Activated T-cell treated with anti-CD3 and anti-CD28 coated beads, Interleukin-2, amount 50 U/mL, for 24 hours (primary cell): Measurements from ENCODE around the gene MAL.

Experiments used
- DNase-seq: peaks from one replicate; pipeline ENCODE4 v3.0.0-alpha.2; 2020
- H3K27ac Mint-ChIP-seq: 2 replicates; pipeline ENCODE4 v1.8.0; 2020; ENCODE audit warnings: mild to moderate bottlenecking, mixed read lengths
- H3K27me3 Mint-ChIP-seq: 2 replicates; pipeline ENCODE4 v1.8.0; 2020; ENCODE audit warnings: mixed read lengths
- H3K36me3 Mint-ChIP-seq: 2 replicates; pipeline ENCODE4 v1.8.0; 2020; ENCODE audit warnings: low read depth, mixed read lengths
- H3K4me1 Mint-ChIP-seq: 2 replicates; pipeline ENCODE4 v1.8.0; 2020; ENCODE audit warnings: low read depth, mixed read lengths
- H3K4me3 Mint-ChIP-seq: 2 replicates; pipeline ENCODE4 v1.8.0; 2020; ENCODE audit warnings: mild to moderate bottlenecking, moderate library complexity, mixed read lengths
- H3K9me3 Mint-ChIP-seq: 2 replicates; pipeline ENCODE4 v1.8.0; 2020; ENCODE audit warnings: mixed read lengths

The MAL gene

DNA sequence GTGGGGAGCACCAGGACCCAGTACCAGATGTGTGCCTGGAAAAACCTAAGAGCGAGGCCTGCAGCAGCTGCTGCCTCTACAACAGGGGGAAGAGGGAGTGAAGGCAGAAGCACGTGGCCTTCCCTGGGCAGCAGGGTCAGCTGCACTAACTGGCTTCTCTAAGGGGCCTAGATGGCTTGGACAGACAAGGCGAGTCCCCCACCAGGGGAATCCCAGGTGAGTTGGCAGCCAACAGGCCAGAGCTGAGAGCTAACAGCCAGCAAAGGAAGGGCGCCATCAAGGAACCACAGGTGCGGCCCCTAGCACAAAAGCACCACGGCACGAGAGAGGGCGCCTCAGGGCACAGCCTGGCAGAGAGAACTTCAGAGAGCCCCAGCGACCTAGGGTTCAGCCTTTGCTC lies 19.8 kb upstream of the MAL start:
- no peak overlapping the region for H3K27ac Mint-ChIP-seq
- no peaks in the 10 kb centered on the region for H3K36me3 Mint-ChIP-seq
- no peak overlapping the region for H3K4me3 Mint-ChIP-seq
- no peaks in the 10 kb centered on the region for H3K9me3 Mint-ChIP-seq
- no peak for DNase-seq
- peaks cover 3% of the 10 kb centered on the region for H3K4me1 Mint-ChIP-seq
- peaks cover 15% of the 10 kb centered on the region for H3K27me3 Mint-ChIP-seq

DNA sequence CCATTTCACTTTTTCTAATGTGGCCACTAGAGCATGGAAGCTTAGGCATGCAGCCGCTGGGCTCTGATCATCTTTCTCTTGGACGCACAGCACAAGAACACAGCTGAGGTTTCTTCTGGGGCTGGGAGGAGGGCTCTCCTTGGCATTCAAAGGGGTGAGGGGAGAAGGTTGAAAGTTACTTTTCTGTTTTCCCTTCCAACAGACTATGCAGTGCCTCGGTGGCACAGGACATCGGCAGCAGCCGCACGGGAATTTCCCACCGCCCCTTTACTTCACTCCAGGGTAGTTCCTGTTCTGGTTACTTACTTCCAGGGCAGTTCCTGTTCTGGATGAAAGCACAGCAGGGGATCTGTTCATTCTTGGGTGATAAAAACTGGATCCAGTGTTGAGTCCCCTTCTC lies 18.9 kb upstream of the MAL start:
- DNase-seq: no peak
- Mint-ChIP-seq H3K9me3 (no peaks in the 10 kb centered on the region), H3K27ac (no peak overlapping the region), H3K36me3 (no peaks in the 10 kb centered on the region), H3K4me3 (no peak overlapping the region), H3K4me1 (peaks cover 3% of the 10 kb centered on the region), H3K27me3 (peaks cover 15% of the 10 kb centered on the region)

DNA sequence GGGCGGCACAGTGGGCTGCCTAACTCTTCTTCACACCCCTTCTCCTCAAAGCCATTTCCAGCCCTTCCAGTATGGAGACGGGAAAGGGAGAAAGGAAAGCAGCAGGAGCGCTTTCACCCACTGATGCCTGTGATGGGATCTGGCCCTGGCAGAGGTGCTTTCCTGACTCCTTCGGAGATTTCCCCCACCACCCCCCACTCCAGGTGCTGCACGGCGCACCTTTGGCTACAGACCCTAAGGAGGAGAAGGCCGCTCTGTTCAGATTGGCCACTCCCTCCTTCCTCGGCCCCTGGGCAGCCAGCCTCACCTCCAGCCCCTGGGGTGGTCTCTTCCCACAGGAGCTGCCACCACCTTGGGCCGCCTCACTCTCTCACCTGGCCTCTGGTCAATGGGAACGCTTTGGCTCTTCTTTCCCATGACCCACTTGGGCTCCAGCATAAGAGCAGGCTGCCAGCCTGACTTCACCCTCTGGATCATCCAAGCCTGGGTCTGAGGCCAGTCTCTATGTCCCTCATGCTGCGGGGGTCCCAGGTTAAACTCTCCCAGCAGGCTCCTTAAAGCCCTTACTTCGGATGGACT lies 18.4 kb upstream of the MAL start:
- H3K4me3 Mint-ChIP-seq: no peak overlapping the region
- H3K27ac Mint-ChIP-seq: no peak overlapping the region
- no peaks in the 10 kb centered on the region for H3K9me3 Mint-ChIP-seq
- H3K36me3 Mint-ChIP-seq: no peaks in the 10 kb centered on the region
- H3K27me3 Mint-ChIP-seq: peaks cover 15% of the 10 kb centered on the region
- DNase-seq: no peak
- H3K4me1 Mint-ChIP-seq: peaks cover 3% of the 10 kb centered on the region

DNA sequence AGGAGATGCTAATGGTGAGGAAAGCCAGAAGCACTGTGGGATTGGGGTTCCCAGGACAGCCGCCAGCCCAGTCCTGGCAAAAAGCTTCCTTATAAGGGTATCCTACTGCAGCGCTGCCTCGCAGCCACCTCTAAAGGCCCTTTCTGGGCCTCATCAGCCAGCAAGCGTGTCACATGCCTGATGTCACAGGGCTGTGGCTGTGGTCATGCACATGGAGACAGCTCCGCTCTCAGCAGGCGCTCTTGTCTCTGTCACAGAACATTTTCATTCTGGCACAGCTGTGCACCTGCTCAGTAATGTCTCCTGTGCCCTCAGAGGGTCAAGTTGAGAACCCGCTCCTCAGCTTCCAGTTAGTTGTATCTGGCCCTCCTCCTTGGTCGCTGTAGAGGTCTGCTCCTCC lies 17.7 kb upstream of the MAL start:
- peaks cover 15% of the 10 kb centered on the region for H3K27me3 Mint-ChIP-seq
- H3K4me1 Mint-ChIP-seq: peaks cover 3% of the 10 kb centered on the region
- H3K36me3 Mint-ChIP-seq: no peaks in the 10 kb centered on the region
- H3K4me3 Mint-ChIP-seq: no peak overlapping the region
- no peak for DNase-seq
- no peaks in the 10 kb centered on the region for H3K9me3 Mint-ChIP-seq
- no peak overlapping the region for H3K27ac Mint-ChIP-seq

DNA sequence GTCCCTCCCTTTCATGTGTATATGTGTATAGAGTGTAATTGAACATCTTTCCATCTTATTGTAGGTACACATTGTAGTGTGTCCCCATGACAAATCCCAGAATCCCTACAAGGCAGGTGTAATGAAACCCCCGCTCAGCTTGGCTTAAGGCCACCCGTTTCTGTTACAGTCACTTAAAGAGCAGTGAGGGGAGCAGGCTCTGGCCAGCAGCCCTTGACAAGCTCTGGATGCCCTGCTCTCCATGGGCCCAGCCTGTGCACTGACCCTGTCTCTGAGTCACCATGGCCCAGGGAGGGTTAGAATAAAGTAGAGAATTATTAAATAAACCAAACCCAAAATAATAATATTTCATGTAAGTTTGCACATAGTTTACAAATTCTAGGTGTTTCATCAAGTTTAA lies 17.2 kb upstream of the MAL start:
- H3K4me1 Mint-ChIP-seq: peaks cover 6% of the 10 kb centered on the region
- no peaks in the 10 kb centered on the region for H3K36me3 Mint-ChIP-seq
- H3K9me3 Mint-ChIP-seq: no peaks in the 10 kb centered on the region
- H3K4me3 Mint-ChIP-seq: no peak overlapping the region
- H3K27me3 Mint-ChIP-seq: peaks cover 15% of the 10 kb centered on the region
- DNase-seq: no peak
- no peak overlapping the region for H3K27ac Mint-ChIP-seq

DNA sequence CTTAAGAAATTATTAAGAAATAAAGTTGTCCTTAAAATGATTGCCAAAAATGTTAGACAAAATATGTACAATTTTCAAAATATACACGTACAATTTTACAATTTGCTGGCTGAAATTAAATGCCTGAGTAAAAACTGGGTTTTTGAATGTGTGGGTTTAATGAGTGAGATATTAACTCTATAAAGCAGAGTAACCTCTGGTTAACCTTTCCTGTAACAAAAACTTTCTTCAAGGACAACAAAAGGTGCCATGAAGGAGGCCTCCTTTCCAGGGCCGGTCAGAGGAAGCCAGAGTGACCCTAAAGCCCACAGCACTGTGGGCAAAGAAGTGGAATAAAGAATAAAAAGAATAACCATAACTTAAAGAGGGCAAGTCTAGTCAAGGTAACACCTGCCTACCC lies 16.5 kb upstream of the MAL start:
- H3K36me3 Mint-ChIP-seq: no peaks in the 10 kb centered on the region
- no peak overlapping the region for H3K27ac Mint-ChIP-seq
- DNase-seq: no peak
- H3K9me3 Mint-ChIP-seq: no peaks in the 10 kb centered on the region
- no peak overlapping the region for H3K4me3 Mint-ChIP-seq
- H3K4me1 Mint-ChIP-seq: peaks cover 7% of the 10 kb centered on the region
- peaks cover 15% of the 10 kb centered on the region for H3K27me3 Mint-ChIP-seq

DNA sequence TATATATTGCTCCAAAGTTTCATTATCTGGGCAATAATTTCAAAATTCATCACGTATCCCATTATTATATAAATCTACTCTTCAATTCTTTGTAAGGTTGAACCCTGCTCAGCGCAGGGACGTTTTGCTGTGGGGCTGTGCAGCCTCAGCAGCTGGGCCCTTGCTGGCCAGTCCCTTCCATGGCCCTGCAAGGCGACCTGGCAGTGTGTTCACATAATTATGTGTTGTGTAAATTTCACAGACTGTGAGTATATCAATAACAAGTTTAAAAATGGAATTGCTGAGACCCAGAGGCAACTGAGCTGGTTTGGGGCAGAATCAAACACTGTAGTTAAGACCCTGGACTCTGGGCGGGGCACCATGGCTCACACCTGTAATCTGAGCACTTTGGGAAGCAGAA lies 16.1 kb upstream of the MAL start:
- no peak overlapping the region for H3K27ac Mint-ChIP-seq
- peaks cover 6% of the 10 kb centered on the region for H3K4me1 Mint-ChIP-seq
- no peak overlapping the region for H3K4me3 Mint-ChIP-seq
- DNase-seq: no peak
- peaks cover 15% of the 10 kb centered on the region for H3K27me3 Mint-ChIP-seq
- H3K9me3 Mint-ChIP-seq: no peaks in the 10 kb centered on the region
- H3K36me3 Mint-ChIP-seq: no peaks in the 10 kb centered on the region

DNA sequence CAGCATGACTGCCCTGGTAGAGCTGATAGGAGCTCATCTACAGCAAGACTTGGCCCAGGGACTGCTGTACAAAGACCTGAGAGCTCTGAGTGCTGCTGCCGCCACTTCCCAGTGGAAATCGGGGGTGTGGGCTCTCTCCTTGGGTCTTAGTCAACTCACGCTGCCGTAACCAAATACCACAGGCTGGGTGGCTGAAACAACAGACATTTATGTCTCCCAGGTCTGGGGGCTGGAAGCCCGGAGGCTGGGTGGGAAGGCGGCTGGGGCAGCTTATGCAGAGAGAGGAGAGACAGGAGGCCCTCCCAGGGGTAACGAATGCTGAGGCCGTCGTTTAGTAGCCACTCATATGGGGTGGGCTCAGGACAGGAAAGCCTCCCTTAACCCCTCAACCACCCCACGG lies 15.4 kb upstream of the MAL start:
- no peak overlapping the region for H3K27ac Mint-ChIP-seq
- DNase-seq: no peak
- H3K36me3 Mint-ChIP-seq: no peaks in the 10 kb centered on the region
- H3K27me3 Mint-ChIP-seq: peaks cover 12% of the 10 kb centered on the region
- H3K4me3 Mint-ChIP-seq: no peak overlapping the region
- no peaks in the 10 kb centered on the region for H3K9me3 Mint-ChIP-seq
- peaks cover 4% of the 10 kb centered on the region for H3K4me1 Mint-ChIP-seq

DNA sequence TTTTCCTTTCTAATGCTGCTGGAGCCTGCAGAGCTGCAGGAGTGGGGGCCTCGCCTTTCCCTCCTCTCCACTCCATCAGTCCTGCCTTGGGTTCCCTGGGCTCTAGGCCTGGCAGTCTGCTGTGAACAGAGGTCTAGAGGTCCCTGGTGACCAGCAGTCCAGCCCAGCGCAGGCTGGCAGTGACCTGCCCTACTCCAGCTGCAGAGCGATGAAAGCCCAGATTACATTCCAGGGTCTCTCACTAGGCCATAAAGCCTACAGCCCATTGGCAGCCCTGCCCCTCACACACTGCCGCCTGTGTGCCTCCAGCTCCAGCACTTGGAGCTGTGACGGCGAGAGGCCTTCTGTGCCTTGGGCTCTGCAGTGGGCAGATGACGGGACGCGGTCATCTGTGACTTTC lies 14.8 kb upstream of the MAL start:
- DNase-seq: no peak
- Mint-ChIP-seq H3K27me3 (peaks cover 8% of the 10 kb centered on the region), H3K4me1 (peaks cover 10% of the 10 kb centered on the region), H3K9me3 (no peaks in the 10 kb centered on the region), H3K27ac (no peak overlapping the region), H3K36me3 (no peaks in the 10 kb centered on the region), H3K4me3 (no peak overlapping the region)

DNA sequence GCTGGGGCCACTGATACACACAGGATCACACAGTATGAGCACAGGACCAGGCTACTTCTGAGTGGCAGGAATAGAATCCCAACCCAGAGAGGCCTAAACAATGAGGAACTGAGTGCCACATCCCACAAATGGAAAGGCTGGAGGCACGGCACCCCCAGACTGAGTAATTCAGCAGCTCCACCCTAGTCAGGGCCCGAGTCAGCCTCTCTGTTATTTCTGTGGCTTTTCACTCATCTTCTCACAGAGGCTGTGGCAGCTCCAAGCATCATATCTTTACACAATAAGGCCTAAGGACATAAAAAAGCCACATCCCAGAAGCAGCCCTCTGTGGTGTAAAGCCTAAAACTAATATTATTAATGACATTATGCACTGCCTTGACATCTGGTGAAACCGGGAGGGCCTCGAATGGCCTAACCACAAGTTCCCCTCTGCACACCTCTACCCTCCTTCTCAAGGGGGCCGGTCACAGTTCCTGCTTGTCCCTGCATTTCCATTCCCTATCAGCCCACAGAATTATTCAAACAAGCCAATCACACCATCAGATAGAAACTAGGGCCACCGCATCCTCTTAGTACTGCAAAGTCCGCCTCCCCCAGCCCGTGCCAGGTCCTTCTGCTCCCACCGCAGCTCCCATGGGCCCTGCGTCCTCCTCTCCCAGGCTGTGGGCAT lies 12.5 kb upstream of the MAL start:
- Mint-ChIP-seq H3K27ac (no peak overlapping the region), H3K4me3 (no peak overlapping the region), H3K36me3 (no peaks in the 10 kb centered on the region), H3K4me1 (peaks cover 11% of the 10 kb centered on the region), H3K9me3 (no peaks in the 10 kb centered on the region), H3K27me3 (no peaks in the 10 kb centered on the region)
- DNase-seq: no peak

DNA sequence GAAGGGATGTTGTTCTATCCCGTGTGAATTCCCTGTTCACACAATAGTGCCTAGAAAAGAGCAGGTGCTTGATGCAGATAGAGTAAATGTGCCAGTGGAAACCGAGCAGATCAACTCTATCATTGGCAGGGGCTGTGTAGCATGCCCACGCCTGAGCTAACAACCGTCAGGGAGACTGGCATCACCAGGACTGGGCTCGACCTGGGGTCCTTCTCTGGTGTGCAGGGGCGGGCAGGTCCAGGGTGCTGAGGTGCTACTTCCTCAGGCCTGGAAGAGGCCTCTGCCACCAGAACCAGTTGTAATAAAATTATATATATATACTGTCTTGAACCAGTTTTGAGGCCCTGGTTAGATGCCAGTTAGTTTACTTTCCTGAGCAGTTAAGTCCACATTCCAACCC lies 11.8 kb upstream of the MAL start:
- Mint-ChIP-seq H3K4me1 (peaks cover 11% of the 10 kb centered on the region), H3K27ac (no peak overlapping the region), H3K9me3 (no peaks in the 10 kb centered on the region), H3K36me3 (no peaks in the 10 kb centered on the region), H3K4me3 (no peak overlapping the region), H3K27me3 (no peaks in the 10 kb centered on the region)
- DNase-seq: no peak

DNA sequence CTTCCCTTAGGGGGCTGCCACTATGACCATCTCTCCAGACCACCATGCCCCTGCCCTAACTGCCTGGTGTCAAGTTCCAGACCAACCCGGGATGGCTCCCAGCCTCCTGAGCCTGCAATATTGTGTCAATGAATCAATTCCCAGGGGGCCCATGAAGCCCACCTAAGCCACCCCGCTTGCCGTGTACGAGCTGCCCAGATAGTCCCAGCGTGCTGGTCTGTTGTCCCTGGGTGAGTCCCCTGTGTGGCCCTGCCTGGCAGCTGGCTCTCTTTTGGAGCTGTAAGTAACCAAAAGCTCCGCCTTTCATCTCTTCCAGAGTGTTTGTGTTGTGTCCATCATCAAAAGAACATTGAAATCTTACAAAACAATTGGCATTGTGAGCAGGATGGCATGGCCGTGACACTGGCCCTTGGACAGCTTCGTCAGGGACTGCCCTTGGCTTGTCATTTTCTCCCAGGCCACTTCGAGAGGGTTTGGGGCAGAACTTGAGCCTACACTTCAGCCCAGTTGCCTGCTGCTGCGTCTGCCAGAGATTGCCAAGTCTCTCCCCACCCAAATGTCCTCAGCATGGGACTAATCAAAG lies 11.3 kb upstream of the MAL start:
- H3K36me3 Mint-ChIP-seq: no peaks in the 10 kb centered on the region

DNA sequence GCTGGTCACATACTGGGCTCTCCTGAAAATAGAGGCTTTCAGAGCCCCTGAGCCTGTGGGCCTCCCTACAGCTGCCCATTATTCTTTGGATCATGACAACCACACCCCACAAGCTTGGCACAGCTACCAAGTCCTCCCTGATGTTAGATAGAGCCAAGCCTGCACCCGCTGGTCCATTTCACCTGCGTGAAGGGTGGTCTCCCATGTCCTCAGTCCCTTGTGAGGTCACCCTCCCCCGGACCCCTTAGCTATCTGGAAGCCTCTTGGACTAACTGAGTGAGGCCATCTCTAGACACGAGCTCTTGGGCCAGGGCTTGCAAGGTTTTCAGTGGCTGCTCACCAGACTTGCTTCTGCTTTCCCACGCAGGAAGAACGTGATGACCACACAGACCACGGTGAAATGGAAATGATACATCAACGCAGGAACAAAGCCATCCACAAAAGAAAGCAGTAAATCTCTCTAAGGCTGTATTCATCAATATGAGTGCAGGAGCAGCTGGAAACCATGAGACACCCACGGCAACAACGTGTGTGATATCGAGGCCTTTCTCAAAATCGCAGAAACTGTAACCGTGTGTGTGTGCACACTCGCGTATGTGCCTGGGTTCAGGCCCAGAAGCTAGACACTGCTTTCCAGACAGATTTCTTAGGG lies 10.1 kb upstream of the MAL start:
- no peaks in the 10 kb centered on the region for H3K27me3 Mint-ChIP-seq
- no peak overlapping the region for H3K4me3 Mint-ChIP-seq
- peaks cover 11% of the 10 kb centered on the region for H3K4me1 Mint-ChIP-seq
- H3K27ac Mint-ChIP-seq: no peak overlapping the region
- no peaks in the 10 kb centered on the region for H3K9me3 Mint-ChIP-seq
- H3K36me3 Mint-ChIP-seq: no peaks in the 10 kb centered on the region
- no peak for DNase-seq

More for the DNA sequence above, 11.3 kb upstream of the MAL start:
- DNase-seq: no peak
- H3K27ac Mint-ChIP-seq: no peak overlapping the region
- no peak overlapping the region for H3K4me3 Mint-ChIP-seq
- peaks cover 11% of the 10 kb centered on the region for H3K4me1 Mint-ChIP-seq
- H3K27me3 Mint-ChIP-seq: no peaks in the 10 kb centered on the region
- no peaks in the 10 kb centered on the region for H3K9me3 Mint-ChIP-seq

DNA sequence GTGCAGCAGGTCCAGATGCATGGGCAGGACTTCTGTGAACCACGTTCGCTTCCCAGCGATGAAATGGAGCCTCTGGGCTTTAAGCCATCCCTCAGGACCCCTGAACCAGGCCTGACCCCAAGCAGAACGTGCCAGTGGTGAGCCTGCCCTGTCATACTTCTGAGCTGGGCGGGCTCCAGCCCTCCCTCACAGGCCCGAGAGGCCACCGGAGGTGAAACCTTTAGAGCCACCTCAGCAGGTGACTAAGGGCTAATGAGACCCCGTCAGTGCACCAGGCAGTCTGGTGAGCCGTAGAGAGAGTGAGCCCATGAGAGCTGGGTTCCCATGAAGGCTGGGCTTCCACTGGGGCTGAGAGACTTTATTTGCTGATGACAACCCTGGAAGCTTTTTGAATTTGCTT lies 8.9 kb upstream of the MAL start:
- Mint-ChIP-seq H3K4me1 (peaks cover 11% of the 10 kb centered on the region), H3K9me3 (no peaks in the 10 kb centered on the region), H3K27ac (no peak overlapping the region), H3K36me3 (no peaks in the 10 kb centered on the region), H3K4me3 (no peak overlapping the region), H3K27me3 (no peaks in the 10 kb centered on the region)
- no peak for DNase-seq

DNA sequence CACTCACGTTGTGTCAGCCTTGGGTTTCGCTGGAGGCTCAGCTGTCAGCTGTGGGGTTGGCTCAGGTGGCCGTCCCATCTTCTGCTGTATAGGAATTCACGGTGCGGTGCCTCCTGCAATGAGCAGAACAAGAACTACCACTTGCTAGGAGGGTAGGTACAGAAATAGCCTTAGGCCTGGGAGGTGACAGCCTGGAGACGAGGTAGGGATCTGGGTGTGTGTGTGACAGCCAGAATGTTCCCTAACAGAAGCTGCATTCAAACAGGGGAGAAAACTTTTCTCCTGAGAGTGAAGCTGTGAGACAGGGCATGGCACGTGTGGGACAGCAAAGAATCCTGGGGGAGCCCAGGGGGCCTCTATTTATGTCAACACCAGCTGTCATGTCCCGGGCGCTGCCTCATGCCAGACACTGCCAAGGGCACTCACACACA lies 8.4 kb upstream of the MAL start:
- Mint-ChIP-seq H3K4me1 (peaks cover 14% of the 10 kb centered on the region), H3K4me3 (no peak overlapping the region), H3K9me3 (no peaks in the 10 kb centered on the region), H3K36me3 (no peaks in the 10 kb centered on the region), H3K27me3 (no peaks in the 10 kb centered on the region), H3K27ac (no peak overlapping the region)
- DNase-seq: no peak
